Measurements from ENCODE around the gene HEXD.

HEXD gene

DNA sequence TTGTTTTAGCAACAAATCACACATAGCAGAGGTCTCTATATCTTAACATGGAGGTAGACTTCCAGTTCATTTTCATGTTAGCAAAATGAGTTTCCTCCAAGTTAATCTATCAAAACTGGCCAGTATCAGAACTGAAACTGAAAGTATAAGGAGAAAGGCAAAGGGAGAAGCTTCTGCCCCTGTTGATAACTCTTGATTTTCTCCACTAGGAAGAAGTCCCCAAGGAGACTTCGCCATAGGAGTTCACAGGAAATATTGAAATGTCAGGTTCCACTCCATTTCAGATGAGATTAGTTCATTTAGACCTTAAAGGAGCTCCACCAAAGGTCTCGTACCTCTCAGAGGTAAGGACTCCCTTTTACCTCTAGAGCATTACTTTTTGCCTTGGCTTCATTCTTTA lies 1.4 kb downstream of the HEXD start:
- DNase-seq (ENCODE audit: low read depth): no peak
- peak overlapping the region; percentile 61 for H3K4me3 ChIP-seq (ENCODE audit: low read depth, low read length)
- TF ChIP-seq, protein P1, sequence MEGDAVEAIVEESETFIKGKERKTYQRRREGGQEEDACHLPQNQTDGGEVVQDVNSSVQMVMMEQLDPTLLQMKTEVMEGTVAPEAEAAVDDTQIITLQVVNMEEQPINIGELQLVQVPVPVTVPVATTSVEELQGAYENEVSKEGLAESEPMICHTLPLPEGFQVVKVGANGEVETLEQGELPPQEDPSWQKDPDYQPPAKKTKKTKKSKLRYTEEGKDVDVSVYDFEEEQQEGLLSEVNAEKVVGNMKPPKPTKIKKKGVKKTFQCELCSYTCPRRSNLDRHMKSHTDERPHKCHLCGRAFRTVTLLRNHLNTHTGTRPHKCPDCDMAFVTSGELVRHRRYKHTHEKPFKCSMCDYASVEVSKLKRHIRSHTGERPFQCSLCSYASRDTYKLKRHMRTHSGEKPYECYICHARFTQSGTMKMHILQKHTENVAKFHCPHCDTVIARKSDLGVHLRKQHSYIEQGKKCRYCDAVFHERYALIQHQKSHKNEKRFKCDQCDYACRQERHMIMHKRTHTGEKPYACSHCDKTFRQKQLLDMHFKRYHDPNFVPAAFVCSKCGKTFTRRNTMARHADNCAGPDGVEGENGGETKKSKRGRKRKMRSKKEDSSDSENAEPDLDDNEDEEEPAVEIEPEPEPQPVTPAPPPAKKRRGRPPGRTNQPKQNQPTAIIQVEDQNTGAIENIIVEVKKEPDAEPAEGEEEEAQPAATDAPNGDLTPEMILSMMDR (IDR thresholded peaks at IDR 0.05; ENCODE audit: insufficient read depth, low read depth, low read length, missing control alignments): no peak

DNA sequence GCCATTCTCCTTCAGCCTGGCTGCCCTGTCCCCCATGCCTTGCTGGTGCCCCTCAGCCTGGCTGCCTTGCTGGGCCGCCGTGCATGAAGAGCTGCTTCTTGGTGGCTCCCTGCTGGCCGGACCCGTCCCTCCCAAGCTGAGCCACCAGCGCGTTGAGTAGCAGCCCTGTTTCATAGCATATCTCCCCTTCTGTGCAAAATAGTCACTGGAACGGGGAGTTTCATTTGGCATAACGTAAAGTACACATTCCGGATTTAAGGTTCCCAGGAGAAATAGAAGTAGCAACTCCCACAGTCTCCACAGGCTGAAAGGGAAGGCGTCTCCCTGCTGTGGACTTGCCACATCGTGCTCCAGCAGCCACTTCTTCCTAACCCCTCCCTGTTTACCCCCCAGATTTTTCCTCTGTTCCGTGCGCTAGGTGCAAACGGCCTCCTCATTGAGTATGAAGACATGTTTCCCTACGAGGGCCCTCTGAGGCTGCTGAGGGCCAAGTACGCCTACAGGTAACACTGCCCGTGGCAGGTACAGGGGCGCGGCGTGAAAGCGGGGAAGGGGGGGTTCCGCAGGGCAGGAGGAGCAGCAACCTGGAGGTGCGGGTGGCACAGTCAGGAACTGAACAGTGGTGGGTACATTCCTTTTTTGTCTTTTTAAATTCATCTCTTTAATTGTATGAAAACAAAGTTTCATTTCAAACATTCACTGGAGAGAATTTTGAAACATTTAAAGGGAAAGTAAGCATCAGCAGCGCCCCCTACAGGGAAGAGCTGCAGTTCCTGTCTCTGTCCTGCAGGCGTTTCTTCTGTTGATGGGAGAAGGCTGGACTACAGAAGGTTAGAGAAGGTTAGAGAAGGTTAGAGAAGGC lies 6.1 kb downstream of the HEXD start:
- no peak overlapping the region for H3K4me3 ChIP-seq (ENCODE audit: low read depth, low read length)
- DNase-seq (ENCODE audit: low read depth): peak; percentile 74
- TF ChIP-seq, protein P1 (IDR thresholded peaks at IDR 0.05; ENCODE audit: insufficient read depth, low read depth, low read length, missing control alignments): peak; percentile 69

DNA sequence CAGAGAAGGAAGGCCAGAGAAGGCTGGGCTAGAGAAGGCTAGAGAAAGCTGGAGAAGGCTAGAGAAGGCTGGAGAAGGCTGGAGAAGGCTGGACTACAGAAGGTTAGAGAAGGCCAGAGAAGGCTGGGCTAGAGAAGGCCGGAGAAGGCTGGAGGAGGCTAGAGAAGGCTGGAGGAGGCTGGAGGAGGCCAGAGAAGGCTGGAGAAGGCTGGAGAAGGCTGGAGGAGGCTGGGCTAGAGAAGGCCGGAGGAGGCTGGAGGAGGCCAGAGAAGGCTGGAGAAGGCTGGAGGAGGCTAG lies 6.7 kb downstream of the HEXD start:
- DNase-seq (ENCODE audit: low read depth): no peak
- TF ChIP-seq, protein P1 (IDR thresholded peaks at IDR 0.05; ENCODE audit: insufficient read depth, low read depth, low read length, missing control alignments): no peak
- H3K4me3 ChIP-seq (ENCODE audit: low read depth, low read length): no peak overlapping the region

DNA sequence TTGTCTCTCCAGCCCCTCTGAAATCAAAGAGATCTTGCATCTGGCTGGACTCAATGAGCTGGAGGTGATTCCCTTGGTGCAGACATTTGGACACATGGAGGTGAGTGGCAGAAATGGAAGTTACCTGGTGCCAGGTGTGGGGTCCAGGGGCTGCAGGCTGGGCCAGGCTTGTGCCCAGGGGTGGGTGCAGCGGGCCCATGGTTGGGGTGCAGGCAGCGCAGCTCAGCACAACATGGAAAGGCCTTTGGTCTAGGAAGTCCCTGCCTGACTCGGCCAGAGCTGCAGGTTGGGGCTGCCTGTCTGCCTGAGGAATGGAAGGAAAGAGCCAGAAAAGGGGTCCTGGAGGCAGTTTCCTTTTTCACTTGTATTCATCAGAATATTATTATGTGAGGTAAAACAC lies 10.4 kb downstream of the HEXD start:
- no peak for DNase-seq (ENCODE audit: low read depth)
- no peak overlapping the region for H3K4me3 ChIP-seq (ENCODE audit: low read depth, low read length)
- TF ChIP-seq, protein P1 (IDR thresholded peaks at IDR 0.05; ENCODE audit: insufficient read depth, low read depth, low read length, missing control alignments): no peak

DNA sequence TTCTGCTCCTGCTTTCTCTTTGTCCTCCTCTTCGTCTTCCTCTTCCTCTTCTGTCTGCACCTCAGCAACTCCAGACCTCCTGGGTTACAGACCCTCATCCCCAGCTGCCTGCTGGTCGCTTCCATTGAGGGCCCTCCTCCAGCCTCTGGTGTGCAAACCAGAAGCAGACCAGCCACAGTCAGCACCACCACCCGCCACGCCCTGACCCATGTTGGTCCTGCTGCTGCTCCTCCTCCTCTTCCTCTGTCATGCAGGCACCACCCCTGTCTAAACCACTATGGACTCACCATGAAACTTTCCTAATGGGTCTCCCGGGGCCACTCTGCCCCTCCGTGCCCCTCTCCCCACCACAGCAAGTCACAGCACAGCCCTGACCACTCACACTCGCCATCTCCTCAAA lies 11.7 kb downstream of the HEXD start:
- no peak for DNase-seq (ENCODE audit: low read depth)
- TF ChIP-seq, protein P1 (IDR thresholded peaks at IDR 0.05; ENCODE audit: insufficient read depth, low read depth, low read length, missing control alignments): no peak
- no peak overlapping the region for H3K4me3 ChIP-seq (ENCODE audit: low read depth, low read length)

DNA sequence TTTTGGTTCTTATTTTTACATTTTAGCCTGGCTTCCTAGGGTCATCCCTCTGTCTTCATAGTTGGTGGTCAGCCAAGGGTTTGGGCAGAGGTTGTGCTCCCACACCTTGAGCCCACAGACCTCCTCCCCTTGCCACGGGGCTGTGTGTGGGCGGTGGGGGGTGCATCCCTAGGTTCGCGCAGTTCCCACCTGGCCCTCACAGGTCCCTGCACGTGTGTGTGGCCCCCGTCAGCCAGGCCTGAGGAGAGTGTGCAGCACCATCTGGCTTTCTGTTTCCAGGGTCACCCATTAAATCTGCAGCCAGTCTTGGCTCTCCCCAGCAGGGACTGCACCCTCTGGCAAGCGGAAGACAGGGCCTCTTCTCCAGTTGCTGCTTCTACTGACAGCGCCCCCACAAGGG lies 13.9 kb downstream of the HEXD start:
- TF ChIP-seq, protein P1 (IDR thresholded peaks at IDR 0.05; ENCODE audit: insufficient read depth, low read depth, low read length, missing control alignments): no peak
- H3K4me3 ChIP-seq (ENCODE audit: low read depth, low read length): no peak overlapping the region
- no peak for DNase-seq (ENCODE audit: low read depth)

Measured in GM12865 (cell line).